WTC11 (cell line): ENCODE data around the gene FGG. TPM values are rescaled to one million over a fixed set of nuclear protein-coding genes. Genes with fewer than 3 reads are reported as not detected.

Source experiments
- ATAC-seq: fragments of 200-7000 bp; cut with Tn5 transposase; 2 replicates; pipeline ENCODE4 v1.10.0; 2021; ENCODE audit warnings: mild to moderate bottlenecking, moderate library complexity
- CTCF ChIA-PET: fragments of 300-600 bp; sonication (Branson Sonifier 250); formaldehyde crosslinking; loops from one replicate; lab custom pipeline; 2021; ENCODE audit warnings: antibody characterized with exemption; lab: Charles Lee
- POLR2A ChIA-PET: fragments of 350-600 bp; sonication (Branson Sonifier 250); formaldehyde crosslinking; loops from one replicate; lab custom pipeline; 2021; ENCODE audit warnings: antibody characterized with exemption; lab: Charles Lee
- DNase-seq: peaks from one replicate; pipeline ENCODE4 v3.0.0; 2021; ENCODE audit warnings: low spot score
- H3K27ac Mint-ChIP-seq: 2 replicates; pipeline ENCODE4 v1.8.0; 2021; ENCODE audit warnings: mixed read lengths
- H3K27me3 Mint-ChIP-seq: 2 replicates; pipeline ENCODE4 v1.8.0; 2021; ENCODE audit warnings: low read depth, mild to moderate bottlenecking, moderate library complexity, mixed read lengths
- H3K36me3 Mint-ChIP-seq: 2 replicates; pipeline ENCODE4 v1.8.0; 2021; ENCODE audit warnings: mixed read lengths
- H3K4me1 Mint-ChIP-seq: 2 replicates; pipeline ENCODE4 v1.8.0; 2022; ENCODE audit warnings: mixed read lengths
- H3K4me3 Mint-ChIP-seq: 2 replicates; pipeline ENCODE4 v1.8.0; 2021; ENCODE audit warnings: mild to moderate bottlenecking, moderate library complexity, mixed read lengths
- H3K9me3 Mint-ChIP-seq: 2 replicates; pipeline ENCODE4 v1.8.0; 2021; ENCODE audit warnings: mixed read lengths
- ATF6 ChIP-seq: sonication (generic); formaldehyde crosslinking; IDR thresholded peaks from 2 replicates; pipeline ENCODE4 v1.8.1; 2023; ENCODE audit warnings: mild to moderate bottlenecking, missing genetic modification reagents
- CTCF ChIP-seq: fragments of 200-600 bp; IDR thresholded peaks from 2 replicates; pipeline ENCODE4 v1.8.0; 2022; ENCODE audit warnings: antibody characterized with exemption
- FOXP4 ChIP-seq: sonication (generic); formaldehyde crosslinking; IDR thresholded peaks from 2 replicates; pipeline ENCODE4 v1.8.0; 2022; ENCODE audit warnings: mild to moderate bottlenecking, missing genetic modification reagents
- GABPB1 ChIP-seq: sonication (generic); formaldehyde crosslinking; IDR thresholded peaks from 2 replicates; pipeline ENCODE4 v1.8.1; 2023; ENCODE audit warnings: mild to moderate bottlenecking, missing genetic modification reagents
- RORB ChIP-seq: fragments of 250-450 bp; sonication (Bioruptor Pico); IDR thresholded peaks from 2 replicates; pipeline ENCODE4 v1.9.0; 2021; ENCODE audit warnings: mild to moderate bottlenecking
- SMAD3 ChIP-seq: sonication (generic); formaldehyde crosslinking; IDR thresholded peaks from 2 replicates; pipeline ENCODE4 v1.8.0; 2022; ENCODE audit warnings: missing genetic modification reagents, mild to moderate bottlenecking, borderline replicate concordance
- ZNF121 ChIP-seq: sonication (generic); formaldehyde crosslinking; IDR thresholded peaks from 2 replicates; pipeline ENCODE4 v1.8.0; 2023; ENCODE audit warnings: missing genetic modification reagents
- ZNF138 ChIP-seq: sonication (generic); formaldehyde crosslinking; conservative IDR thresholded peaks from 2 replicates; pipeline ENCODE4 v1.8.1; 2022; ENCODE audit warnings: mild to moderate bottlenecking, moderate library complexity, missing genetic modification reagents
- ZNF232 ChIP-seq: sonication (generic); formaldehyde crosslinking; IDR thresholded peaks from 2 replicates; pipeline ENCODE4 v1.8.0; 2022; ENCODE audit warnings: mild to moderate bottlenecking, missing genetic modification reagents
- ZNF423 ChIP-seq: fragments of 250-450 bp; sonication (Bioruptor Pico); IDR thresholded peaks from 2 replicates; pipeline ENCODE4 v2.1.2; 2022; ENCODE audit warnings: mild to moderate bottlenecking, moderate library complexity
- total RNA-seq: library from RNA; stranded (reverse); gene quantifications from 3 replicates; pipeline ENCODE4 v1.2.3, GENCODE V29; 2021
- TF ChIP-seq, protein P1 (sequence below): sonication (generic); formaldehyde crosslinking; conservative IDR thresholded peaks from 2 replicates; pipeline ENCODE4 v1.8.1; 2023; ENCODE audit warnings: mild to moderate bottlenecking, low read depth, missing genetic modification reagents, moderate library complexity
- TF ChIP-seq, protein P2 (sequence below): sonication (generic); formaldehyde crosslinking; IDR thresholded peaks from 2 replicates; pipeline ENCODE4 v1.8.1; 2023; ENCODE audit warnings: mild to moderate bottlenecking, missing genetic modification reagents, moderate library complexity
- TF ChIP-seq, protein P3 (sequence below): sonication (generic); formaldehyde crosslinking; IDR thresholded peaks from 2 replicates; pipeline ENCODE4 v1.8.0; 2022; ENCODE audit warnings: mild to moderate bottlenecking, missing genetic modification reagents
- TF ChIP-seq, protein P4 (sequence below): sonication (generic); formaldehyde crosslinking; conservative IDR thresholded peaks from 2 replicates; pipeline ENCODE4 v1.8.1; 2022; ENCODE audit warnings: mild to moderate bottlenecking, missing genetic modification reagents

FGG gene
- total RNA-seq, 1 experiment from 2014 or later: 2.4 TPM

DNA sequence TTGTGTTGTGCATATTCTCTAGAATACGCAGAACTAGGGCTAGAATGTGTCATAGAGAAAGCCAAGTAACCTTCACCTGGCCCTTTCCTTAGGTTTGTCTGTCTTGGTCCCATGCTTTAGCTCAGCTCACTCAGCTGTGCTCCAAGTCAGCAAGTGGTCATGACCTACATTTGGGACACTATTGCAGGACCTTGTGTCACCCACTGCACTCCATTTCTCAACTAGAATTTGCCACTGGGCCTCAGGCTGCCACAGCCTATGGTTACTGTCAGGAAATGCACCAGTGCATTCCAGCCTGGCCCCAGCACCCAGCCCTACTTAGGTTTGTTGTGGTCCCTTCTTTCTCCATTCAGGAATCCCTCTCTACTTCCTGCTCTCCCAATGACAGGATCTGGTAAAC is 7.7 kb upstream of the FGG start (continued):
- TF ChIP-seq CTCF: no peak

DNA sequence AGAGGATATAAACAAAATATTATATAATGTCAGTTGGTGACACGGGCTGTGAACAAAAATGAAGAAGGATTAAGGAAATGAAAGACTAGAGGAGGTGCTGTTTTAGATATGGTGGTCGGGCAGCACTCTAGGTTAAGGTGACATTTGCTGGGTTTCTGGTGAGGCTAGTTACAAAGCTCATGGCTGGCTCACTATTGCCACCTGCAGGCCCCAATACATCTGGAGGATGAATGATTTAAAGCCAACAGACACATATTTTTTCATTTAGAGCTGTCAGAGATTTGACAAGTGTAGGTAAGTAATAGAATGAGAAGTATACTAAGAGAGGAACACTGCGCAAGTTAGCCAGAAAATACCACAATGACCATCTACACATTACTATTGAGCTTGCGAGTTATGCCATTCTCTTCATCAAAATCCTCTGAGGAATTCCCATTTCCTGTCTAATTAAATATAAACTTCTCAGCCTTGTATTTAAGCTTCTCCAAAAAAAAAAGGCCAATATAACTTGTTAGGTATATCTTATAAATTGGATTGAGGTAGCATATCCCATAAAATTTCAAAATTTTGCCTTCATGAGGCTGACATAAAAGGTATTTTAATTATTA is 6.4 kb upstream of the FGG start:
- POLR2A ChIA-PET: no interaction called here
- Mint-ChIP-seq H3K4me1 (peaks cover 18% of the 10 kb centered on the region), H3K9me3 (no peaks in the 10 kb centered on the region), H3K27me3 (no peaks in the 10 kb centered on the region; the same call in 1 of the 2 replicates), H3K36me3 (no peaks in the 10 kb centered on the region), H3K27ac (no peak overlapping the region), H3K4me3 (no peak overlapping the region)
- DNase-seq (peak; percentile 74), ATAC-seq (peak; percentile 92)
- CTCF ChIA-PET: interaction anchor here (0.6 to 5.9 kb wide), 37 partner anchors 8 to 1789 kb away, joined by 3 to 145 read pairs (median 6); partner anchors contain the start of genes FGB, LRAT and PLRG1
- peak; percentile 51 for TF ChIP-seq CTCF
- TF ChIP-seq, protein P1, sequence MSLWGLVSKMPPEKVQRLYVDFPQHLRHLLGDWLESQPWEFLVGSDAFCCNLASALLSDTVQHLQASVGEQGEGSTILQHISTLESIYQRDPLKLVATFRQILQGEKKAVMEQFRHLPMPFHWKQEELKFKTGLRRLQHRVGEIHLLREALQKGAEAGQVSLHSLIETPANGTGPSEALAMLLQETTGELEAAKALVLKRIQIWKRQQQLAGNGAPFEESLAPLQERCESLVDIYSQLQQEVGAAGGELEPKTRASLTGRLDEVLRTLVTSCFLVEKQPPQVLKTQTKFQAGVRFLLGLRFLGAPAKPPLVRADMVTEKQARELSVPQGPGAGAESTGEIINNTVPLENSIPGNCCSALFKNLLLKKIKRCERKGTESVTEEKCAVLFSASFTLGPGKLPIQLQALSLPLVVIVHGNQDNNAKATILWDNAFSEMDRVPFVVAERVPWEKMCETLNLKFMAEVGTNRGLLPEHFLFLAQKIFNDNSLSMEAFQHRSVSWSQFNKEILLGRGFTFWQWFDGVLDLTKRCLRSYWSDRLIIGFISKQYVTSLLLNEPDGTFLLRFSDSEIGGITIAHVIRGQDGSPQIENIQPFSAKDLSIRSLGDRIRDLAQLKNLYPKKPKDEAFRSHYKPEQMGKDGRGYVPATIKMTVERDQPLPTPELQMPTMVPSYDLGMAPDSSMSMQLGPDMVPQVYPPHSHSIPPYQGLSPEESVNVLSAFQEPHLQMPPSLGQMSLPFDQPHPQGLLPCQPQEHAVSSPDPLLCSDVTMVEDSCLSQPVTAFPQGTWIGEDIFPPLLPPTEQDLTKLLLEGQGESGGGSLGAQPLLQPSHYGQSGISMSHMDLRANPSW (CRISPR knock-in tag): no peak
- TF ChIP-seq, protein P2, sequence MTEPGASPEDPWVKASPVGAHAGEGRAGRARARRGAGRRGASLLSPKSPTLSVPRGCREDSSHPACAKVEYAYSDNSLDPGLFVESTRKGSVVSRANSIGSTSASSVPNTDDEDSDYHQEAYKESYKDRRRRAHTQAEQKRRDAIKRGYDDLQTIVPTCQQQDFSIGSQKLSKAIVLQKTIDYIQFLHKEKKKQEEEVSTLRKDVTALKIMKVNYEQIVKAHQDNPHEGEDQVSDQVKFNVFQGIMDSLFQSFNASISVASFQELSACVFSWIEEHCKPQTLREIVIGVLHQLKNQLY (CRISPR knock-in tag): no peak

DNA sequence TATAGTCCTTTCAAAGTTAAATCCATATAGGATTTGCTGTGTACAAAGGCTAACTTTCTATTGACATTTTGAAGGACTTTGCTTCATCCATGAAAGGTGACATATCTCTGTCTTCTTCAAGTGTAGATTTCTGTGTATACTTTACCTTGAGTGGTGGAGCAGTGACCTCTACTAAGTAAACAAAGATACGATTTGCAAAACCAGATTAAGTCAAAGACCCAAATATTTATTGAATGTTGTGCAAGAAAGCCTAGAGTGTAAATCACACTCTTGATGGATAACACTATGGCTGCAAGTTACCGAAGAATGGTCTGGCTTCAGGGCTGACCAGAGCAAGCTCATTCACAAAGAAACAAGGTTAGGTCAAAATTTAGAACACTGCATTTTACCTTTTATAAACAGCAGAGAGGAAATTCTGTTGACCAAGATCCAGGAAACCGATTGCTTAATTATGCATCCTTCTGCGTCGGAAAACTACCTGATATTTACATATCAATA is 5.4 kb upstream of the FGG start:
- DNase-seq: no peak
- no peaks in the 10 kb centered on the region for H3K36me3 Mint-ChIP-seq
- TF ChIP-seq ZNF121 (CRISPR knock-in tag): no peak
- TF ChIP-seq, protein P3, sequence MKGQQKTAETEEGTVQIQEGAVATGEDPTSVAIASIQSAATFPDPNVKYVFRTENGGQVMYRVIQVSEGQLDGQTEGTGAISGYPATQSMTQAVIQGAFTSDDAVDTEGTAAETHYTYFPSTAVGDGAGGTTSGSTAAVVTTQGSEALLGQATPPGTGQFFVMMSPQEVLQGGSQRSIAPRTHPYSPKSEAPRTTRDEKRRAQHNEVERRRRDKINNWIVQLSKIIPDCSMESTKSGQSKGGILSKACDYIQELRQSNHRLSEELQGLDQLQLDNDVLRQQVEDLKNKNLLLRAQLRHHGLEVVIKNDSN (CRISPR knock-in tag): no peak
- TF ChIP-seq GABPB1 (CRISPR knock-in tag): peak; percentile 87
- TF ChIP-seq RORB (CRISPR knock-in tag): peak; percentile 17; the same call in 1 of the 2 replicates
- TF ChIP-seq ZNF423 (CRISPR knock-in tag): no peak
- no peak for TF ChIP-seq ZNF138 (CRISPR knock-in tag)
- no peak overlapping the region for H3K27ac Mint-ChIP-seq
- no peak overlapping the region for H3K4me3 Mint-ChIP-seq
- H3K27me3 Mint-ChIP-seq: no peaks in the 10 kb centered on the region; the same call in 1 of the 2 replicates
- peaks cover 18% of the 10 kb centered on the region for H3K4me1 Mint-ChIP-seq
- no peak for ATAC-seq
- POLR2A ChIA-PET: no interaction called here
- CTCF ChIA-PET: interaction anchor here (1.5 to 5.9 kb wide), 10 partner anchors 8 to 122 kb away, joined by 4 to 145 read pairs (median 14); partner anchors contain the start of gene PLRG1
- no peaks in the 10 kb centered on the region for H3K9me3 Mint-ChIP-seq

GRCh38 chr4:154616731-154617130 is 4.3 kb upstream of the FGG start:
- no peaks in the 10 kb centered on the region for H3K9me3 Mint-ChIP-seq
- H3K4me1 Mint-ChIP-seq: peaks cover 18% of the 10 kb centered on the region
- H3K4me3 Mint-ChIP-seq: no peak overlapping the region
- H3K27ac Mint-ChIP-seq: no peak overlapping the region
- CTCF ChIA-PET: interaction anchor here (0.9 kb wide), 1 partner anchor 57 kb away, joined by 4 read pairs; no protein-coding TSS in a partner anchor
- no peaks in the 10 kb centered on the region; the same call in 1 of the 2 replicates for H3K27me3 Mint-ChIP-seq
- no peak for ATAC-seq
- H3K36me3 Mint-ChIP-seq: no peaks in the 10 kb centered on the region
- POLR2A ChIA-PET: no interaction called here
- DNase-seq: no peak
- TF ChIP-seq SMAD3 (CRISPR knock-in tag) (no peak), FOXP4 (no peak), ATF6 (CRISPR knock-in tag) (no peak), ZNF232 (no peak)
- TF ChIP-seq, protein P4, sequence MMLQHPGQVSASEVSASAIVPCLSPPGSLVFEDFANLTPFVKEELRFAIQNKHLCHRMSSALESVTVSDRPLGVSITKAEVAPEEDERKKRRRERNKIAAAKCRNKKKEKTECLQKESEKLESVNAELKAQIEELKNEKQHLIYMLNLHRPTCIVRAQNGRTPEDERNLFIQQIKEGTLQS: no peak
